GM23338 (cell line): ENCODE measurements around the gene SLC48A1. TPM values are rescaled to one million over a fixed set of nuclear protein-coding genes. Genes with fewer than 3 reads are reported as not detected.

Experiments used
- ATAC-seq: fragments of 200-7000 bp; cut with Tn5 transposase; 3 replicates; pipeline ENCODE4 v1.9.1; 2020
- DNase-seq: peaks from one replicate; pipeline ENCODE4 v3.0.0-alpha.2; 2015; ENCODE audit warnings: low spot score
- H2AFZ ChIP-seq: fragments of 200-600 bp; sonication (generic); 2 replicates; pipeline ENCODE4 v1.8.0; 2016; ENCODE audit warnings: antibody characterized with exemption, mild to moderate bottlenecking, moderate library complexity
- H3F3A ChIP-seq: fragments of 200-600 bp; sonication (generic); replicated peaks from 2 replicates; pipeline ENCODE4 v1.8.0; 2017; ENCODE audit warnings: antibody characterized with exemption, mixed run types, low read depth
- H3K27ac ChIP-seq: fragments of 200-600 bp; sonication (generic); 2 replicates; pipeline ENCODE4 v1.6.1; 2016; ENCODE audit warnings: low read depth
- H3K27me3 ChIP-seq: fragments of 200-600 bp; sonication (generic); 2 replicates; pipeline ENCODE4 v1.8.0; 2016; ENCODE audit warnings: mild to moderate bottlenecking, mixed run types, moderate library complexity; ENCODE audit not compliant: insufficient read depth
- H3K36me3 ChIP-seq: fragments of 200-600 bp; sonication (generic); 2 replicates; pipeline ENCODE4 v1.8.0; 2016; ENCODE audit warnings: mild to moderate bottlenecking; ENCODE audit not compliant: insufficient read depth
- H3K4me1 ChIP-seq: fragments of 200-600 bp; sonication (generic); 2 replicates; pipeline ENCODE4 v1.8.0; 2016; ENCODE audit warnings: mild to moderate bottlenecking, moderate library complexity; ENCODE audit not compliant: insufficient read depth
- H3K4me2 ChIP-seq: fragments of 200-600 bp; sonication (generic); 2 replicates; pipeline ENCODE4 v1.7.1; 2017; ENCODE audit warnings: mixed run types
- H3K4me3 ChIP-seq: fragments of 200-600 bp; sonication (generic); 2 replicates; pipeline ENCODE4 v1.6.1; 2016; ENCODE audit warnings: mixed run types
- H3K79me2 ChIP-seq: fragments of 200-600 bp; sonication (generic); replicated peaks from 2 replicates; pipeline ENCODE4 v1.8.0; 2017; ENCODE audit warnings: mild to moderate bottlenecking; ENCODE audit not compliant: insufficient read depth
- H3K9me2 ChIP-seq: fragments of 200-600 bp; sonication (generic); 2 replicates; pipeline ENCODE4 v1.8.0; 2017; ENCODE audit not compliant: insufficient read depth
- H4K20me1 ChIP-seq: fragments of 200-600 bp; sonication (generic); replicated peaks from 2 replicates; pipeline ENCODE4 v1.8.0; 2017; ENCODE audit warnings: mild to moderate bottlenecking; ENCODE audit not compliant: insufficient read depth
- H3K27ac Mint-ChIP-seq: 2 replicates; pipeline ENCODE4 v1.8.0; 2020; ENCODE audit warnings: inconsistent platforms, mild to moderate bottlenecking, moderate library complexity, mixed read lengths
- H3K27me3 Mint-ChIP-seq: 3 replicates; pipeline ENCODE4 v1.8.0; 2022; ENCODE audit warnings: low read depth, mild to moderate bottlenecking, moderate library complexity, mixed read lengths, inconsistent platforms; ENCODE audit not compliant: insufficient read depth, poor library complexity
- H3K36me3 Mint-ChIP-seq: 3 replicates; pipeline ENCODE4 v1.8.0; 2021; ENCODE audit warnings: low read depth, mild to moderate bottlenecking, inconsistent platforms, moderate library complexity, mixed read lengths
- H3K4me1 Mint-ChIP-seq: 3 replicates; pipeline ENCODE4 v1.8.0; 2020; ENCODE audit warnings: mild to moderate bottlenecking, inconsistent platforms, mixed read lengths
- H3K4me3 Mint-ChIP-seq: 3 replicates; pipeline ENCODE4 v1.8.0; 2021; ENCODE audit warnings: moderate library complexity, mild to moderate bottlenecking, inconsistent platforms, mixed read lengths
- H3K9me3 Mint-ChIP-seq: 3 replicates; pipeline ENCODE4 v1.8.0; 2020; ENCODE audit warnings: moderate library complexity, mild to moderate bottlenecking, inconsistent platforms, mixed read lengths
- EZH2 ChIP-seq: fragments of 200-600 bp; sonication (generic); IDR thresholded peaks from one replicate; pipeline ENCODE4 v1.8.0; 2017; ENCODE audit warnings: antibody characterized with exemption, mild to moderate bottlenecking, low read depth; ENCODE audit not compliant: unreplicated experiment
- JUNB ChIP-seq: IDR thresholded peaks from one replicate; pipeline ENCODE4 v1.6.1; 2016; ENCODE audit warnings: antibody characterized with exemption; ENCODE audit not compliant: unreplicated experiment
- NANOG ChIP-seq: IDR thresholded peaks from 2 replicates; pipeline ENCODE4 v1.6.1; 2016; ENCODE audit warnings: antibody characterized with exemption, borderline replicate concordance
- POLR2AphosphoS5 ChIP-seq: IDR thresholded peaks from 2 replicates; pipeline ENCODE4 v1.6.1; 2016; ENCODE audit warnings: antibody characterized with exemption, low read depth
- ZNF114 ChIP-seq: fragments of 250-450 bp; sonication (Bioruptor Pico); IDR thresholded peaks from 2 replicates; pipeline ENCODE4 v1.5.0; 2020; ENCODE audit warnings: mild to moderate bottlenecking, moderate library complexity
- polyA plus RNA-seq: library from polyadenylated mRNA; unstranded; fragments of >200 nt; fragmentation: Nextera tagmentation; extraction: Ambion mirVana; gene quantifications from 2 replicates; pipeline ENCODE4 v1.2.1, GENCODE V29; 2016
- total RNA-seq: library from RNA; depleted of rRNA; stranded (reverse); fragments of >200 nt; shearing (Covaris generic); gene quantifications from 2 replicates; pipeline ENCODE4 v1.2.3, GENCODE V29; 2014
- TF ChIP-seq, protein P1 (sequence below): IDR thresholded peaks from 2 replicates; pipeline ENCODE4 v1.6.1; 2016; ENCODE audit warnings: antibody characterized with exemption
- TF ChIP-seq, protein P2 (sequence below): fragments of 250-450 bp; sonication (Bioruptor Pico); IDR thresholded peaks from 2 replicates; pipeline ENCODE4 v1.5.0; 2020; ENCODE audit warnings: mild to moderate bottlenecking, moderate library complexity
- TF ChIP-seq, protein P3 (sequence below), 2 experiments: fragments of 200-600 bp in 1 of 2; sonication (generic) in 1 of 2; conservative IDR thresholded peaks; 2 replicates each; pipeline versions ENCODE4 v1.5.1 to v1.6.1; 2016 to 2017; ENCODE audit warnings: antibody characterized with exemption in 2 of 2, low read depth in 2 of 2, mild to moderate bottlenecking in 2 of 2, moderate library complexity in 1 of 2
- TF ChIP-seq, protein P4 (sequence below): IDR thresholded peaks from one replicate; pipeline ENCODE4 v1.6.1; 2018; ENCODE audit warnings: antibody characterized with exemption; ENCODE audit not compliant: unreplicated experiment

SLC48A1 gene
- total and polyA plus RNA-seq, 2 experiments from 2014 or later, result 5.8 to 9.0 TPM

DNA sequence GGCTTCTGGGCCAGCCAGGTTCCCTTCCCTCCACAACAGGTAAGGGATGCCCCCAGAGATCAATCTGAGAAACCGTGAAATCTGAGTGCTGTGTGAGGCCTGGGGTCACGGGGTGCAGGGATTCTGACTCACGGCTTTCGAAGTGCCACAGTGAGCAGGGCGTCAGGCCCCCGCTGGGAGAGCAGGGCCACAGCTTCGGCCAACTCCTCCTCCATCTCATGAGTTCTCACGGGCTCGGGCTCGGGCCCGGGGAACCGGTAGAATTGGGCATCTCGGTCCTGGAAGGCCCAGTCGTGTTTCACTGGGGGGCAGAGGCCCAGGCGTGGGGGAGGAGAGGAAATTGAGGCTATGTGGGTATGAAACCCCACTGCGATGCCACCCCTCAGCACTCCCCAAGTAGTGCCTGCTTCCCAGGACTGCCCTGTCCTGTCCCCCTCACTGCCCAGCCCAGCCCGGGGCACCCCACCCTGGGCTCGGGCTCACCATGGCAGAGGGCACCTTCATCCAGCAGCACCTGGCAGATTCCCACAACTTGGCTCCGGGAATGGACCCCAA is 22.0 kb upstream of the SLC48A1 start:
- Histone ChIP-seq H3K27me3 (no peaks in the 10 kb centered on the region), H3K9me2 (no peaks in the 10 kb centered on the region), H3K4me2 (no peak overlapping the region), H4K20me1 (no peaks in the 10 kb centered on the region), H3F3A (no peaks in the 10 kb centered on the region), H3K4me1 (peaks cover 16% of the 10 kb centered on the region), H3K27ac (no peak overlapping the region), H3K4me3 (no peak overlapping the region), H3K36me3 (no peaks in the 10 kb centered on the region), H2AFZ (no peak overlapping the region), H3K79me2 (no peaks in the 10 kb centered on the region)
- DNase-seq (no peak), ATAC-seq (no peak)
- no peak overlapping the region for H3K27ac Mint-ChIP-seq
- peaks cover 4% of the 10 kb centered on the region; the same call in 1 of the 3 replicates for H3K36me3 Mint-ChIP-seq
- H3K4me1 Mint-ChIP-seq, result peaks cover 48% of the 10 kb centered on the region
- H3K4me3 Mint-ChIP-seq, result no peak overlapping the region
- TF ChIP-seq NANOG (no peak), POLR2AphosphoS5 (no peak)
- no peaks in the 10 kb centered on the region for H3K9me3 Mint-ChIP-seq
- H3K27me3 Mint-ChIP-seq, result peaks cover 14% of the 10 kb centered on the region

DNA sequence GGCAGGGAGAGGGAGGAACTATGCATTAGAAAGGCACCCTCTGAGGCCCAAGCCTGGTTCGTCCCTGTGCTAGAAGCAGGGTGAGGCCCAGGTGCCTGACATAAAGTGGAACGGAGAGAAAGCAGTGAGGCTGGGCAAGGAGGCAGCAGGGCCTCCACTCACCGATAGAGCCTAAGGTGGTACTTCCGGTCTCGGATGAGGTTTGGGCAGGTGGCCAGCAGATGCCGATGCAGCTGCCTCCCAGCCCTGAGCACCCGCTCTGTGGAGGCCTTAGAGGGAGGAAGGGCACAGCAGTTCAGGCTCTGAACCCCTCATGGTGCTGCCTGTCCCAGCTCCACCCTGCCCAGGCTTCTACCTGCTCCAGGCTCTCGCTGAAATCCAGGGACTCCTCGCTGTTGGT is 21.5 kb upstream of the SLC48A1 start:
- Histone ChIP-seq H3K36me3 (no peaks in the 10 kb centered on the region), H3K27me3 (no peaks in the 10 kb centered on the region), H3K4me1 (peaks cover 16% of the 10 kb centered on the region), H3K27ac (no peak overlapping the region), H3K4me2 (no peak overlapping the region), H4K20me1 (no peaks in the 10 kb centered on the region), H3F3A (no peaks in the 10 kb centered on the region), H3K9me2 (no peaks in the 10 kb centered on the region), H2AFZ (no peak overlapping the region), H3K79me2 (no peaks in the 10 kb centered on the region), H3K4me3 (no peak overlapping the region)
- TF ChIP-seq, protein P1, sequence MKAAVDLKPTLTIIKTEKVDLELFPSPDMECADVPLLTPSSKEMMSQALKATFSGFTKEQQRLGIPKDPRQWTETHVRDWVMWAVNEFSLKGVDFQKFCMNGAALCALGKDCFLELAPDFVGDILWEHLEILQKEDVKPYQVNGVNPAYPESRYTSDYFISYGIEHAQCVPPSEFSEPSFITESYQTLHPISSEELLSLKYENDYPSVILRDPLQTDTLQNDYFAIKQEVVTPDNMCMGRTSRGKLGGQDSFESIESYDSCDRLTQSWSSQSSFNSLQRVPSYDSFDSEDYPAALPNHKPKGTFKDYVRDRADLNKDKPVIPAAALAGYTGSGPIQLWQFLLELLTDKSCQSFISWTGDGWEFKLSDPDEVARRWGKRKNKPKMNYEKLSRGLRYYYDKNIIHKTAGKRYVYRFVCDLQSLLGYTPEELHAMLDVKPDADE, result no peak
- TF ChIP-seq ZNF114, result no peak
- TF ChIP-seq, protein P2, sequence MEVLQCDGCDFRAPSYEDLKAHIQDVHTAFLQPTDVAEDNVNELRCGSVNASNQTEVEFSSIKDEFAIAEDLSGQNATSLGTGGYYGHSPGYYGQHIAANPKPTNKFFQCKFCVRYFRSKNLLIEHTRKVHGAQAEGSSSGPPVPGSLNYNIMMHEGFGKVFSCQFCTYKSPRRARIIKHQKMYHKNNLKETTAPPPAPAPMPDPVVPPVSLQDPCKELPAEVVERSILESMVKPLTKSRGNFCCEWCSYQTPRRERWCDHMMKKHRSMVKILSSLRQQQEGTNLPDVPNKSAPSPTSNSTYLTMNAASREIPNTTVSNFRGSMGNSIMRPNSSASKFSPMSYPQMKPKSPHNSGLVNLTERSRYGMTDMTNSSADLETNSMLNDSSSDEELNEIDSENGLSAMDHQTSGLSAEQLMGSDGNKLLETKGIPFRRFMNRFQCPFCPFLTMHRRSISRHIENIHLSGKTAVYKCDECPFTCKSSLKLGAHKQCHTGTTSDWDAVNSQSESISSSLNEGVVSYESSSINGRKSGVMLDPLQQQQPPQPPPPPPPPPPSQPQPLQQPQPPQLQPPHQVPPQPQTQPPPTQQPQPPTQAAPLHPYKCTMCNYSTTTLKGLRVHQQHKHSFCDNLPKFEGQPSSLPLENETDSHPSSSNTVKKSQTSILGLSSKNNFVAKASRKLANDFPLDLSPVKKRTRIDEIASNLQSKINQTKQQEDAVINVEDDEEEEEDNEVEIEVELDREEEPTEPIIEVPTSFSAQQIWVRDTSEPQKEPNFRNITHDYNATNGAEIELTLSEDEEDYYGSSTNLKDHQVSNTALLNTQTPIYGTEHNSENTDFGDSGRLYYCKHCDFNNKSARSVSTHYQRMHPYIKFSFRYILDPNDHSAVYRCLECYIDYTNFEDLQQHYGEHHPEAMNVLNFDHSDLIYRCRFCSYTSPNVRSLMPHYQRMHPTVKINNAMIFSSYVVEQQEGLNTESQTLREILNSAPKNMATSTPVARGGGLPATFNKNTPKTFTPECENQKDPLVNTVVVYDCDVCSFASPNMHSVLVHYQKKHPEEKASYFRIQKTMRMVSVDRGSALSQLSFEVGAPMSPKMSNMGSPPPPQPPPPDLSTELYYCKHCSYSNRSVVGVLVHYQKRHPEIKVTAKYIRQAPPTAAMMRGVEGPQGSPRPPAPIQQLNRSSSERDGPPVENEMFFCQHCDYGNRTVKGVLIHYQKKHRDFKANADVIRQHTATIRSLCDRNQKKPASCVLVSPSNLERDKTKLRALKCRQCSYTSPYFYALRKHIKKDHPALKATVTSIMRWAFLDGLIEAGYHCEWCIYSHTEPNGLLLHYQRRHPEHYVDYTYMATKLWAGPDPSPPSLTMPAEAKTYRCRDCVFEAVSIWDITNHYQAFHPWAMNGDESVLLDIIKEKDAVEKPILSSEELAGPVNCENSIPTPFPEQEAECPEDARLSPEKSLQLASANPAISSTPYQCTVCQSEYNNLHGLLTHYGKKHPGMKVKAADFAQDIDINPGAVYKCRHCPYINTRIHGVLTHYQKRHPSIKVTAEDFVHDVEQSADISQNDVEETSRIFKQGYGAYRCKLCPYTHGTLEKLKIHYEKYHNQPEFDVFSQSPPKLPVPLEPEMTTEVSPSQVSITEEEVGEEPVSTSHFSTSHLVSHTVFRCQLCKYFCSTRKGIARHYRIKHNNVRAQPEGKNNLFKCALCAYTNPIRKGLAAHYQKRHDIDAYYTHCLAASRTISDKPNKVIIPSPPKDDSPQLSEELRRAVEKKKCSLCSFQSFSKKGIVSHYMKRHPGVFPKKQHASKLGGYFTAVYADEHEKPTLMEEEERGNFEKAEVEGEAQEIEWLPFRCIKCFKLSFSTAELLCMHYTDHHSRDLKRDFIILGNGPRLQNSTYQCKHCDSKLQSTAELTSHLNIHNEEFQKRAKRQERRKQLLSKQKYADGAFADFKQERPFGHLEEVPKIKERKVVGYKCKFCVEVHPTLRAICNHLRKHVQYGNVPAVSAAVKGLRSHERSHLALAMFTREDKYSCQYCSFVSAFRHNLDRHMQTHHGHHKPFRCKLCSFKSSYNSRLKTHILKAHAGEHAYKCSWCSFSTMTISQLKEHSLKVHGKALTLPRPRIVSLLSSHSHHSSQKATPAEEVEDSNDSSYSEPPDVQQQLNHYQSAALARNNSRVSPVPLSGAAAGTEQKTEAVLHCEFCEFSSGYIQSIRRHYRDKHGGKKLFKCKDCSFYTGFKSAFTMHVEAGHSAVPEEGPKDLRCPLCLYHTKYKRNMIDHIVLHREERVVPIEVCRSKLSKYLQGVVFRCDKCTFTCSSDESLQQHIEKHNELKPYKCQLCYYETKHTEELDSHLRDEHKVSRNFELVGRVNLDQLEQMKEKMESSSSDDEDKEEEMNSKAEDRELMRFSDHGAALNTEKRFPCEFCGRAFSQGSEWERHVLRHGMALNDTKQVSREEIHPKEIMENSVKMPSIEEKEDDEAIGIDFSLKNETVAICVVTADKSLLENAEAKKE (CRISPR knock-in tag), result no peak
- no peak for TF ChIP-seq JUNB
- TF ChIP-seq EZH2, result no peak
- TF ChIP-seq, protein P3, sequence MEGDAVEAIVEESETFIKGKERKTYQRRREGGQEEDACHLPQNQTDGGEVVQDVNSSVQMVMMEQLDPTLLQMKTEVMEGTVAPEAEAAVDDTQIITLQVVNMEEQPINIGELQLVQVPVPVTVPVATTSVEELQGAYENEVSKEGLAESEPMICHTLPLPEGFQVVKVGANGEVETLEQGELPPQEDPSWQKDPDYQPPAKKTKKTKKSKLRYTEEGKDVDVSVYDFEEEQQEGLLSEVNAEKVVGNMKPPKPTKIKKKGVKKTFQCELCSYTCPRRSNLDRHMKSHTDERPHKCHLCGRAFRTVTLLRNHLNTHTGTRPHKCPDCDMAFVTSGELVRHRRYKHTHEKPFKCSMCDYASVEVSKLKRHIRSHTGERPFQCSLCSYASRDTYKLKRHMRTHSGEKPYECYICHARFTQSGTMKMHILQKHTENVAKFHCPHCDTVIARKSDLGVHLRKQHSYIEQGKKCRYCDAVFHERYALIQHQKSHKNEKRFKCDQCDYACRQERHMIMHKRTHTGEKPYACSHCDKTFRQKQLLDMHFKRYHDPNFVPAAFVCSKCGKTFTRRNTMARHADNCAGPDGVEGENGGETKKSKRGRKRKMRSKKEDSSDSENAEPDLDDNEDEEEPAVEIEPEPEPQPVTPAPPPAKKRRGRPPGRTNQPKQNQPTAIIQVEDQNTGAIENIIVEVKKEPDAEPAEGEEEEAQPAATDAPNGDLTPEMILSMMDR (conservative IDR thresholded peaks at IDR 0.05; ENCODE audit: low read depth in 2 of 2), result no peak
- no peak for TF ChIP-seq POLR2AphosphoS5
- TF ChIP-seq, protein P4, sequence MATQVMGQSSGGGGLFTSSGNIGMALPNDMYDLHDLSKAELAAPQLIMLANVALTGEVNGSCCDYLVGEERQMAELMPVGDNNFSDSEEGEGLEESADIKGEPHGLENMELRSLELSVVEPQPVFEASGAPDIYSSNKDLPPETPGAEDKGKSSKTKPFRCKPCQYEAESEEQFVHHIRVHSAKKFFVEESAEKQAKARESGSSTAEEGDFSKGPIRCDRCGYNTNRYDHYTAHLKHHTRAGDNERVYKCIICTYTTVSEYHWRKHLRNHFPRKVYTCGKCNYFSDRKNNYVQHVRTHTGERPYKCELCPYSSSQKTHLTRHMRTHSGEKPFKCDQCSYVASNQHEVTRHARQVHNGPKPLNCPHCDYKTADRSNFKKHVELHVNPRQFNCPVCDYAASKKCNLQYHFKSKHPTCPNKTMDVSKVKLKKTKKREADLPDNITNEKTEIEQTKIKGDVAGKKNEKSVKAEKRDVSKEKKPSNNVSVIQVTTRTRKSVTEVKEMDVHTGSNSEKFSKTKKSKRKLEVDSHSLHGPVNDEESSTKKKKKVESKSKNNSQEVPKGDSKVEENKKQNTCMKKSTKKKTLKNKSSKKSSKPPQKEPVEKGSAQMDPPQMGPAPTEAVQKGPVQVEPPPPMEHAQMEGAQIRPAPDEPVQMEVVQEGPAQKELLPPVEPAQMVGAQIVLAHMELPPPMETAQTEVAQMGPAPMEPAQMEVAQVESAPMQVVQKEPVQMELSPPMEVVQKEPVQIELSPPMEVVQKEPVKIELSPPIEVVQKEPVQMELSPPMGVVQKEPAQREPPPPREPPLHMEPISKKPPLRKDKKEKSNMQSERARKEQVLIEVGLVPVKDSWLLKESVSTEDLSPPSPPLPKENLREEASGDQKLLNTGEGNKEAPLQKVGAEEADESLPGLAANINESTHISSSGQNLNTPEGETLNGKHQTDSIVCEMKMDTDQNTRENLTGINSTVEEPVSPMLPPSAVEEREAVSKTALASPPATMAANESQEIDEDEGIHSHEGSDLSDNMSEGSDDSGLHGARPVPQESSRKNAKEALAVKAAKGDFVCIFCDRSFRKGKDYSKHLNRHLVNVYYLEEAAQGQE, result no peak
- no peaks in the 10 kb centered on the region for H3K9me3 Mint-ChIP-seq
- H3K27ac Mint-ChIP-seq, result no peak overlapping the region
- peaks cover 4% of the 10 kb centered on the region; the same call in 1 of the 3 replicates for H3K36me3 Mint-ChIP-seq
- H3K4me1 Mint-ChIP-seq, result peaks cover 53% of the 10 kb centered on the region
- no peak for ATAC-seq
- DNase-seq, result no peak
- no peak overlapping the region for H3K4me3 Mint-ChIP-seq
- peaks cover 14% of the 10 kb centered on the region for H3K27me3 Mint-ChIP-seq
